Stimulated activated CD4-positive, alpha-beta T cell treated with anti-CD3 and anti-CD28 coated beads, Interleukin-1b, Interleukin-23, amount 100 ng/mL, for 4 hours (primary cell): Measurements from ENCODE around the gene STEAP1B.
"Not testable (repeated sequence)": the region's sequence is repeated elsewhere in the genome, so short reads cannot be mapped to it uniquely, and the experiment has no call there.

Source experiments
- DNase-seq, 2 donors: peaks; one replicate each; pipeline ENCODE4 v3.0.0-alpha.2; 2020; ENCODE audit warnings: low read depth in 2 of 2

Gene STEAP1B

DNA sequence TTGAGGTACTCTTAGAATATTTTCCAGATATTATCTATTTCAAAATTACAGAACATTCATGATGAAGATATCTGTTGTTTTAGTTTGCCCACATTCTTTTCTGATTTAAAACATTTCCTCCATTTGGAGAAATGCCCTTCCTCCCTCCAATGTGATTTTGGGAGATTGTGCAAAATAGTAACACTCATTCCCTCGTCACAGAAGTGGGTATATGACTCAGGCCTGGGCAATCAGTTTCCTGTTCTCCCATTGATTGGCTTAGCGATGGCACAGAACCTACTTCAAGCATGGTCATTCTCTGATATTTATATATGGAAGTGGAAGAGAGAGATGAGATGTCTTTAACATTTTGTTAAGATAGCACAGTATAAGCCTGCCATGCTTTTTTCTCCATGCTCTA is 3.1 kb downstream of the STEAP1B start:
- DNase-seq, result not testable (repeated sequence)

DNA sequence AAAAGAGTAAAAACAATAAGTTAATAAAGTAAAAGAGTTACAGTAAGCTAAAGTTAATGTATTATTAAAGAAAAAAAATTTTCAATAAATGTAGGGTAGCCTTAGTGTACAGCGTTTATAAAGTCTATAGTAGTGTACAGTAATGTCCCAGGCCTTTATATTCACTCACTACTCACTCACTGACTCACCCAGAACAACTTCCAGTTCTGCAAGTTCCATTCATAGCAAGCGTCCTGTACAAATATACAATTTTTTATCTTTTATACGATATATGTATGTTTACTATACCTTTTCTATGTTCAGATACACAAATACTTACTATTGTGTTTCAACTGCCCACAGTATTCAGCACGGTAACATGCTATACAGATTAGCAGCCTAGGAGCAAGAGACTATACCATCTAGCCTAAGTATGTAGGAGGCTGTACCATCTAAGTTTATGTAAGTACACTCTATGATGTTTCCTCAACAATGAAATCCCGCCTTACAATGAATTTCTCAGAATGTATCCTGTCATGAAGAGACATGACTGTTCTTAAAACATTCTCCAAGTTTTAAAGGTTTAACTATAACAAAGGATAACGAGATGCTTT is 3.6 kb downstream of the STEAP1B start:
- DNase-seq, result not testable (repeated sequence)

DNA sequence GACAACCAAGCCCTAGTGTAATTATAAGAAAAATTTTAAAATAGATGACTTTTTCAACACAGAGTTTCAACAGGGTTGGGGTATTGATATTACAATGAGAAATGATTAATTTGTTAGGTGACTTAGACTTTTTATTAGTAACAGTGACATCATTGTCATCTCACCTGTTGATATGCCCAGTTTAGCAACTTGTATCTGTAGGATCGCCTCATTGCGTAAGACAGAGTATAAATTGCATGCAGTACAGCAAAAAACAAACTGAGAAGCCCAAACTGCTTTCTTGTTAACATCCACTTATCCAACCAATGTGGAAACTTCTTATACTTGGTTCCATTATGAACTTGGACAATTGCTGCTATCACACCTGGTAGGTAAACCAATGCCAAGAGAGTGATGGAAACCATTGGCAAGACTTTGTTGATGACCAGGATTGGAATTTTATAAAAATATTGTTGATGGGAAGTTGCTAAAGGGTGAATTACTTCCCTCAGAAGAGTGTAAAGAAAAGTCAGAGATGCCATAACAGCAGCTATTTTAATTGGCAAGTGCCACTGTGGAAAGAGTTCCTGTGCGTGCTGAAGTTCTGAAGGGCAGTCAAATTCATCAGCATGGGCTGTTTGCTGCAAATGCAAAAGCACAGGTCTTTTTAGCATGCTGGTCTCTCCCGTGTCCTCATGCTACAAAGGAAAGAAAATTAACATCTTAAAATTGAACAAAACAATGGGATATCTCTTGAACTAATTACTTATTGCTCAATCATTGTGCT is 6.6 kb downstream of the STEAP1B start:
- not testable (repeated sequence) for DNase-seq

DNA sequence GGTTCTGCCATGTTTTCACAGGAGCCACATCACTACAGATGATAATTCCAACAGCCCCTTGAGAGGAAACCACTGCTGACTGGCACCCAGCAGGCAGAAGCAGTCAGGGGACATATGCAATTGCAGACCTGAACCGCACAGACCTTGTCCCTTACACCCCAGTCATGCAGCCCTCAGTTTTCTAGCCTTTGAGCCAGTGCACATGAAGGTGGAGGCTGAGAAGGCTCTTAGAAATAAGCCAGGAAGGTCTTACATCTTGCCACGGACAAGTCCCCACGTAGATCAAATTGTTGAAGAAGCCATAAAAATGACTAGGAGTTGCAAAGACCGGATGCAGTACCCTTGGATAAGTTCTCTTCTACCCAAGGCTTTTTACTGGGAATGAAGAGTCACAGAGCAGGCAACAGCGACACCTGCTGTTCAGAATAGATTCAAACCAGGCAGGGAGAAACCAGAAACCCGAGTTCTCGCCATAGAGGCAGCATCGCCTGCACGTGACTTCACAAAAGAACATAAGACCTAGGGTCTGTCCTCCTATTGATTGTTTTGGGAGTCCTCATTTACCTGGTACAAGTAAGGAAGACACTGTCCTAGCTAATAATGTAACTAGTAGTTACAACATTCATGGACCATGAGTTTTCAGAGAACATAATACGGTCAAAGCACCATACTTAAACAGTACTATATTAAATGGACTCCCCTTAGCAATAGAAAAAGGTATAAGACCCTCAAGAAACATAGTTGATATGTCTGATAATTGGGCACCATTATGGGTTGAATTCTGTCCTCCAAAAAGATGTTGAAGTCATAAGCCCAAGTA is 11.1 kb downstream of the STEAP1B start:
- peak; percentile 32 to 51 for DNase-seq

DNA sequence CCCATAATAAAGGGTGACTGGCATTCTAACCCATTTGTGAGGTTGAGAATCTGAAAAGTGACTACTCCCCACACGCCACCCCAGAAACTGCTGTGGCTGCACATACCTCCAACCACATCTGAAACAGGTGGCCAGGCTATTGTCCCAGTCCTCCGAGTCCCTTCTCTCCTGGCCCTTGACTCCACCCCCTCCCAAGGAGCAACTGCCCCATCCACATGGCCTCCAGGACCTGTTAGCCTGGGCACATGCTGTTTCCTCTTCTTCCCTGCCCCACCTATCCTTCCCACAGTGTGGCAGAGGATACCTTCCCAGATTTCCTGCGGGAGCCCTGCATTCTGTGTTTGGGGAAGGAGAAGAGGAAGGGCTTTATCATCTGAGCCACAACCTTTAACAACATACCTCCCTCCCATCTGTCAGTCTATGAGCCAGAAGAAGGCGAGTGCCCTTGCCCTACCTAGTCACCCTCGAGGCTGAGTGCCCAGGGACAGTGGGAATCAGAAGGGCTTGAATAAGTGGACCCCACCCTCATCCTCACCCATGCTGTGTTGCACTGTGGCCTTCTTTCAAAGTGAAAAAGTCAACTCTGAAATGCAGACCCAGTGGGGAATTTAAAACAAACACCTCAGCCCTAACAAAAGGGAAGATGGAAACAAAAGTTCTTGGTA is 11.9 kb downstream of the STEAP1B start:
- DNase-seq, result no peak

DNA sequence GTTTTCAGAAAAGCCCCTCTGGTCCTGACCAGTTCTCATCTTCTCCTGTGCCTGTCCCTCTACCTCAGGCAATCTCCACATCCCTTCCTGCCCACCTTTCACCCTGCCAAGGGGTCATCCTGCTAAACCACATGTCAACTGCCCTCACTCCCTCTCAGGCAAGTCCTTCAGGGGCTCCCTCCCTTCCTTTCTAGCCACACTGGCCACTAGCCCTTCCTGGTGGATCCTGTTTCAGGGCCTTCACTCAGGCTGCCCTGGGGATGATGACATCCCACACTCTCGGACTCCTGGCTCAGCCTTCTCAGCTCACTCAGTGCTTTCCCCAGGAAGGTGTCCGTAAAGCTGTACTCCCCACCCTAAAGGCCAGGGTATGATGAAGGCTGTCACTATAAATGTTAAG is 13.4 kb downstream of the STEAP1B start:
- DNase-seq, result no peak

DNA sequence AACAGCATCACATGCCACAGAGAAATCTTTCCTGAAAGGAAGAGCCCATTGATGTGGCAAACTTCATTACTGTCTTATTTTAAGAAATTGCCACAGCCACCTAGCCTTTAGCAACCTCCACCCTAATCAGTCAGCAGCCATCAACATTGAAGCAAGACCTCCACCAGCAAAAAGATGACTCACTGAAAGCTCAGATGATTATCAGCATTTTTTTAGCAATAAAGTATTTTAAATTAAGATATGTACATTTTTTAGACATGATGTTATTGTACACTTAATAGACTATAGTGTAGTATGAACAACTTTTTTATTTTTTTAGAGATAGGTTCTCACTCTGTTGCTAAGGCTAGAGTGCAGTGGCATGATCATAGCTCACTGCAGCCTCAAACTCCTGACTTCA is 14.8 kb downstream of the STEAP1B start:
- DNase-seq, result no peak

DNA sequence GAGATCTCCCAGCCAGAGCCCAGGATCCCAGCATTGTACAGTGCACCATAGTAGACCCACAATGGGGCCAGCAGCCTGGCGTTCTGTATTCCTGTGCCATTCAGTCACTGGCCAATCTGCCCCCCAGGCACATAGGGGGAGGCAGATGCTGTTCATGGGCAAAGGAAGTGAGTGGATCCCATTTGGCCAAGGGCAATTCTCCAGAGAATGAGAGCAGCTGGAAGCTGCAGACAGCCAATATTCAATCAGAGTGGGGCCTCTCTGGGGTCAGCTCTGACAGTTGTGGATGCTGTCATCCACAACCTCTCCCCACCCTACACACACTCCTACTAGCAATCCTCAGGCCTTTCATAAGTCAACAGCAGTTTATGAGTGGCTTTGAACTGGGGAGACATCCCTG is 17.5 kb downstream of the STEAP1B start:
- DNase-seq, result no peak

DNA sequence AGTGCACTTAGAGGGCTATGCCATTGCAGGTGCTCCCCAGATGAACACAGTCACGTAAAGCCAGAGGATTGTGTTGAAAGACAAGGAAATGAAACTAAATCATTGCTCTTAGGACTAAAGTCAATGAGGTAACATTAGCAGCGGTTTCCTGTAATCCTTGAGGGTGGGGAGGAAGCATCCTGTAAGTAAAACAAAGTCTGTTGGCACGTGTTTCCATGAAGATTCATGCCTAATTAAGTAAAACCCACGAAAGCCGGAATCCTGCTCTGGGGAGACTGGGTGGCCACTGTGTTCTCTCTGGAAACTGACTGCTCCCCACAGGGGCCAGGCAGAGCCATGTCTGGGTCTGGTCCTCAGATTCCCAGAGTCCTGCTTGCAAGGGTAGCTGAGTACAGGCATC is 18.3 kb downstream of the STEAP1B start:
- DNase-seq, result no peak

DNA sequence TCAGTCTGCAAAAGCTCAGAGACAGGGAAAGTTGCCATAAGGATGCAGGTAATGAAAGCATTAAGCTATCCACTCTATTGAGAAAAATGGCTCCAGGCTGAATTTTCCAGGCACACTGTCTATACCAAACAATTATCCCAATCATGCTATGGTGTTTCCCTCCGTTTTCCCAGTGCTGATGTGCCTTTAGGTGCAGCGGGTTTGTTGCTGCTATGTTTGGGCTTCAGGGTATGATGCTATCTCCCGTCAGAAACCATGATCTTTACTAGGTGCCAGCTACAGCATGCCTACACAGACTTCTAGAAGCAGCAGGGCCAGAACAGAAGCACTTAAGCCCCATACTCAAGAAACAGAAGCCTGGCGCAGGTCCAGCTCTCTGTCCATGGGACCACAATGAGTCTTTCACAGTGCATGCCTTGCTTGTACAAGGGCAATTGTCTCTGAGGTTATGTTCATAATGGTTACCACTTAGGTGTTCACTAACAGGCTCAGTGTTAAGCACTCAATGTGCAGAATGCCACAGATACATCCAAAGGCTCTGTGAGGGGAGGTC is 19.4 kb downstream of the STEAP1B start:
- no peak for DNase-seq

DNA sequence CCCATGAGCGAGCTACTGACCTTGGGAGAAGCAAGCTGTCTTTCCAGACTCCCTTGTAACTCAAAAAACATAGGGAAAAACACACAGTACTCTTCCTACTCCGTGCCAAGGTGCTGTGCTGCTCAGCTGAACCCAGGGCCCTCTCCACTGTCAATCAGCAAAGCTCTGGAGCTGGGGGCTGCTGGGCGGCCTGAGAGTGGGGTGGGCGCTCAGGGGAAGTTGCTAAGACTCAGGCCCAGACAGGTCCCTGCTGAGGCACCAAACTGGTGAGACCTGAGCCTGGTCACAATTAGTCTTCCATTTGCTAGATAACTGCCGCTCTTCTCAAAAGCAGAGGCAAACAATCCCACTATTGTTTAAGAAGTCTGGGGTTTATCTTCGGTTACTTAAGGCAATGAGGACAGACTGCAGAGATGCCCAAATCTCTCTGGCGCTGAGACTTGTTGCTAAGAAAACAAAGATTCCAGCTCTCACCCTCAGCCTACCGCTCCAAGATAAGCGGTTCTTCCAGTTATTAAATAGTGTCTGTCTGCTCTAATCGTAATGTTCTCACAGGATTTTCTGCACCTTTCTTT is 22.0 kb downstream of the STEAP1B start:
- DNase-seq, result no peak

DNA sequence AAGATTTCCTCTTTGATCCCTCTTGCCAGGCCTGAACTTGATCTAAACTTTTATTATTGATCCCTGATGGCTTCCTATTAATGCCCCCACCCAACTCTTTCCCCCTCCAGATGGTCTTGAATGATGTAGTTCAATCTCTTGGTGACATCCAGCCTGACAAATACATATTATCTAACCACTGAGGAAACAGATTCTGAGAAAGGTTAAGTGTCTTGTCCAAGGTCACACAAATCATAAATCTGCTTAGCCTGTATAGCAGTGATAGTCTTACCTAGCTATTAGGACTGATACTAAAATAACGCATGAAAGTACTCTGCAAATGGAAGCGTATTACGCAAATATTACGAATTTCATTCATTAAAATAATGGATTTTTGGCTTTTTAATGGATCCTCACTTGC is 22.7 kb downstream of the STEAP1B start:
- DNase-seq, result no peak

DNA sequence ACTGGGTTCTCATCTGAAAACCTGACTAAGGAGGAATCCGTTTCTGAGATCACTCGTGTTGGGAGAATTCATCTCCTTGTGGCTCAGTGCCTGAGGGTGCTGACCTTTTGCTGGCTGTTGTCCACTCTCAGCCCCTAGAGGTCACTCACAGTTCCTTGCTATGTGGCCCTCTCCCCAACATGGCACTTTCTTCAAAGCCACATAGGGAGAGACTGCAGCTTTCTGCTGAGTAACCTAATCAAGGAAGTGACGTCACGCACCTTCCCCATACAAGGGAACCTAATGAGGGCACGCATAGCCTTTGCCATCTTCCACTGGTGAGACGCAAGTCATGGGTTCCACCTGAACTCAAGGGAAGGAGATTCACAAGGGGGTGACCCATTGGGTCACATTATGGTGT is 23.2 kb downstream of the STEAP1B start:
- DNase-seq, result no peak

DNA sequence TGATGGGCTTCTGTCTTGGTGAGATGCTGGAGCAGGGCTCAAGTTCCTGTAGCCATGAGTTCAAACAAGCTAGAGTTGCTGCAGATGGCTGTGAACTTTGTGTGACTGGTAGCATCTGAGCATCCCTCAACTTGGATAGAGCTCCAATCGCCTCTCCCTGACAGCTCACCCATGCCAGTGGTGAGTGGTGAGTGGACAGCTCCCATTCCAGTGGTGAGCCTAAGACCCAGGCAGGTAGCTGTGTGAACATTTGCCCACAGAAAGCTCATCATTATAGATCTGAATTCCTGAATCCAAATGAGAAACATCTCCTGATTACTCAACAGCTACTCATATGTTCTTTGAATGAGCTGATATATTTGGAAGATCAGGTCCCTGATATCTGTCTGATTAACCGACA is 25.3 kb downstream of the STEAP1B start:
- no peak for DNase-seq

DNA sequence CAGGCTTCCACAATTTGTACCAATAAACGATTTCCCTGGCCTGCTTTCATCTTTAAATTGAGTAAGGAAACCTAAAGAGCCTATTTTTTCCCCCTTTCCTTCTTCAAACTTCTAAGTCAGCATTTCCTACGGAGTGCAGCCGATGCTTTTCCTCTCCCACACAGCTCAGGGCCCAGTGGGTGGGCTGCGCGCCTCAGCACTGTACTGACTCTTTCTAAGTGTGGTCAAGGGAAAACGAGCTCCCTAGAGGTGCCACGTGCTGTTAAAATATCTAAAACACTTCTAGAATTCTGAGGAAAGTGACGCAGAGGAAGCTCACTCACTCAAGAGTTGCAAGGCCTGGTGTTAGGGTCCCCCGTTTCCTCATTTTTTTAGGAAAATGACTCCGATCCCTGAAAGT is 29.0 kb downstream of the STEAP1B start:
- no peak for DNase-seq

DNA sequence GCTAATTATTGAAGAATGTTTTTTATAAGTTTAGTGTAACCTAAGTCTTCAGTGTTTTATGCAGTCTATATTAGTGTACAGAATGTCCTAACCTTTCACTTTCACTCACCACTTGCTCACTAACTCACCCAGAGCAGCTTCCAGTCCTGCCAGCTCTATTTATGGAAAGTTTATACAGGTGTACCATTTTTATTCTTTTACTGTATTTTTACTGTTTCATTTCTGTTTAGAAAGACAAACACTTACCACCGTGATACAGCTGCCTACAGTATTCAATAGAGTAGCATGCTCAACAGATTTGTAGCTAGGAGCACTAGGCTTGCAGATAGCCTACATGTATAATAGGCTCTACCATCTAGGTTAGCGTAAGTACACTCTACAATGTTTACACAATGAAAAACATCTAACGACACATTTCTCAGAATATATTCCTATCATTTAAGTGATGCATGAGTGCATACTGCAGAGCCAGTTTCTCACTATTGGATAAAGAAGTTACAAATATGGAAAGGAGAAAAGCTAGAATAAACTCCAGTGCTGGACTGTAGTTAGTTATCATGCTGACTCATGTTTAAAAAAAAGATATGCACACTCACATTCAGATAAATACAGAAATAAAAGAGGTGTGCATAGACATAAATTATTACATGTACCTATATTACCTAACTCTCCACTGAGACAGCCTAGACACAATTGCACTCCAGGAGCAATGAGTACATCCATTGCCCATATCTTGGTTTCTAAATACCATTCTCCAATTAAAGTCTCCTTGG is 30.4 kb downstream of the STEAP1B start:
- no peak for DNase-seq

DNA sequence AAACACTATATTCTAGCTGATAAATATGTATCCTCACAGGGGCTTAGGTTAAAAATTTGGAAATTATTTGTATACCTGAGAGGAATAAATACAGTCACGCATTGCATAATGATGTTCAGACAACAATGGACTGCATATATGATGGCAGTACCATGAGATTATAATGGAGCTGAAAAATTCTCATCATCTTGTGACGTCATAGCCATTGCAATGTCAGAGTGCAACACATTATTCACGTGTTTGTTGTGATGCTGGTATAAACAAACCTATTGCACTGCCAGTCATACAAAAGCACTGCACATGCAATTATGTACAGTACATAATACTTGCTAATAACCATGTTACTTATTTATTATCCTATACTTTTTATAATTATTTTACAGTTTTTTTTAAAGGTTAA is 31.4 kb downstream of the STEAP1B start:
- no peak for DNase-seq

DNA sequence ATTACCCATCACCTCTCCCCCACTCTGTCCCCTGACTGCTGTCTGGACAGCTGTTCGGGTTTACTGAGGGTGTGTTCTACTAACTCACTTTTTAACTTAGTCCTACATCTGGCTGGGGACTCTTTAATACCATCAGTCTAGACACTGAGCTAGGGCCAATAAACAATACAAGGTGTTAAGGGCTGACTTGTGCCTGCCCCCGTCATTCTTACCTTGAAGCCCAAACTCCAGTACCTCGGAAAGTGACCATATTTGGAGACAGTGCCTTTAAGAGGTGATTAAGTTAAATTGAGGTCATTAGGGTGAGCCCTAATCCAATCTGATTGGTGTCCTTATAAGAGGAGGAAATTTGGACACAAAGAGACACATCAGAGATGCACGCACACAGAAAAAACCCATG is 35.7 kb downstream of the STEAP1B start:
- DNase-seq, result no peak

DNA sequence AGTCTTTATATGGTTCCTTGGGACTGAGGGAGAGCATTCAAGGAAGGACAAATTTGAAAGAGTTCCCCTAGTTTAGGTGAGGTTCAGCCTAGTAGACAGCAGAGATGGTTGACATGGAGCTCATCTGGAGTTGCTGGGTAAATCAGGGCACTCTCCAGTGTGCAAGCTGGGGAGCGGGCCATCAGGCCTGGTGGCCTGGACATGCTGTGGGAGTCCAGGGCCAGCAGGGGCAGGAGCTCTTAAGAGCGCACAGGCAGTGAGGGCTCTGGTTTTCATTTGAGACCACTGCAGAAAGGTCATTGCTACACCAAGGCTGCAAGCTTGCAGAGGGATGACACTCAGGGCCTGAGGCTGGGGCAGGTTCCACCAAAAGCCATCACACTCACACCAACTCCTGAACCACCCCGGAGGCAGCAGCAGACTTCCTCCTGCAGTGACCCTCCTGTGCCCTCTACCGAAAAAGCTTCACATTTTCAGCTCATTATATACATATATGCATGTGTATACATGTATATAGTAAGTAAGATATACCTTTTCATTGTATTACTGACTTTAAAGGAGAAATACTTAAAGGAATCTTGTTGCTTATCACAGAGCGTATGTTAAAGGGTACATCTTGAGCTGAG is 39.5 kb downstream of the STEAP1B start:
- no peak for DNase-seq

DNA sequence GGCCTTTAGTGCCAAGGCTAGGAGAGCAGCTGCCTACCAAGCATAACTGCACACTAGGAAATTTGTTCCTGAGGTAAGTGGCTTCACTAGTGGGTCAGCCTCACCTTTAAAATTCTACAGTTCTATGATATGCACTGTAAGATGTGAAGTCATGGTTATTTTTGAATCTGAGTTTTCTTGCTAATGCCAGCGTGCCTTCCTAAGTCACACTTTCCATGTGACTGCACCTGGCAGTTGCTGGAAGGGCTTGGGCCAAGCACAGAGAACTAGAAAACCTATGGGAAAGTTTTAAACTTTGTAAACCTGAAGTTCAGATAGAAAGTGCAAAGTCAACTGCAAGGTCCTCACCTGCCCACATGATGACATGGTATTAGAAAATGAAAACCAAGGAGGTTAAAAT is 42.5 kb downstream of the STEAP1B start:
- no peak for DNase-seq
